ENCODE measurements around the gene DUOX2.

DUOX2 gene

GRCh38 chr15:45121020-45121419 is 7.0 kb upstream of the DUOX2 start:
- in situ Hi-C loops (cut with HindIII; ENCODE audit: low sequenced_read_pairs): no loop called here

- in situ Hi-C loops (cut with HindIII; ENCODE audit: low sequenced_read_pairs): no loop called here
Measured at GRCh38 chr15:45120081-45120972, 6.4 kb upstream of the DUOX2 start.

- in situ Hi-C loops (cut with HindIII; ENCODE audit: low sequenced_read_pairs): no loop called here
Measured at GRCh38 chr15:45118996-45119395, 5.0 kb upstream of the DUOX2 start.

- in situ Hi-C loops (cut with HindIII; ENCODE audit: low sequenced_read_pairs): no loop called here
Measured at GRCh38 chr15:45118131-45118588, 4.2 kb upstream of the DUOX2 start.

GRCh38 chr15:45117308-45118130 is 3.5 kb upstream of the DUOX2 start:
- in situ Hi-C loops (cut with HindIII; ENCODE audit: low sequenced_read_pairs): no loop called here

- in situ Hi-C loops (cut with HindIII; ENCODE audit: low sequenced_read_pairs): no loop called here
Measured at GRCh38 chr15:45116482-45117307, 2.7 kb upstream of the DUOX2 start.

GRCh38 chr15:45116006-45116481 is 2.1 kb upstream of the DUOX2 start:
- in situ Hi-C loops (cut with HindIII; ENCODE audit: low sequenced_read_pairs): no loop called here

GRCh38 chr15:45115312-45115820 is 1.4 kb upstream of the DUOX2 start:
- in situ Hi-C loops (cut with HindIII; ENCODE audit: low sequenced_read_pairs): no loop called here

- in situ Hi-C loops (cut with HindIII; ENCODE audit: low sequenced_read_pairs): no loop called here
Measured at GRCh38 chr15:45114751-45115085, 746 bp upstream of the DUOX2 start.

- in situ Hi-C loops (cut with HindIII; ENCODE audit: low sequenced_read_pairs): no loop called here
Measured at GRCh38 chr15:45113380-45113990, 487 bp downstream of the DUOX2 start.

GRCh38 chr15:45112591-45113379 is 1.2 kb downstream of the DUOX2 start:
- in situ Hi-C loops (cut with HindIII; ENCODE audit: low sequenced_read_pairs): no loop called here

- in situ Hi-C loops (cut with HindIII; ENCODE audit: low sequenced_read_pairs): no loop called here
Measured at GRCh38 chr15:45112143-45112590, 1.8 kb downstream of the DUOX2 start.

- in situ Hi-C loops (cut with HindIII; ENCODE audit: low sequenced_read_pairs): no loop called here
Measured at GRCh38 chr15:45111390-45112142, 2.4 kb downstream of the DUOX2 start.

GRCh38 chr15:45110256-45110820 is 3.6 kb downstream of the DUOX2 start:
- in situ Hi-C loops (cut with HindIII; ENCODE audit: low sequenced_read_pairs): no loop called here

GRCh38 chr15:45107941-45108630 is 5.9 kb downstream of the DUOX2 start:
- in situ Hi-C loops (cut with HindIII; ENCODE audit: low sequenced_read_pairs): no loop called here

GRCh38 chr15:45106002-45106790 is 7.8 kb downstream of the DUOX2 start:
- in situ Hi-C loops (cut with HindIII; ENCODE audit: low sequenced_read_pairs): no loop called here

GRCh38 chr15:45105586-45105985 is 8.4 kb downstream of the DUOX2 start:
- in situ Hi-C loops (cut with HindIII; ENCODE audit: low sequenced_read_pairs): no loop called here

All from DLD1 (cell line).